GM12878 (cell line): Measurements from ENCODE around the gene AKAP7. TPM values are rescaled to one million over a fixed set of nuclear protein-coding genes. Genes with fewer than 3 reads are reported as not detected.

Experiments
- ATAC-seq: fragments of 200-7000 bp; cut with Tn5 transposase; 3 replicates; pipeline ENCODE4 v1.9.1; 2020; ENCODE audit warnings: mild to moderate bottlenecking, moderate library complexity
- BruUV-seq: library from RNA; stranded (reverse); fragments of 400-500 nt; replicated peaks from 2 replicates; lab custom pipeline; 2021; lab: Mats Ljungman, UMichigan
- CTCF ChIA-PET: fragments of 300-600 bp; sonication (Branson Sonifier 250); formaldehyde crosslinking; extraction: SDS; loops from one replicate; lab custom pipeline; 2021; ENCODE audit warnings: inconsistent platforms; lab: Yijun Ruan, JAX
- POLR2A ChIA-PET: fragments of 350-600 bp; formaldehyde crosslinking; extraction: SDS; loops from one replicate; lab custom pipeline; 2021; ENCODE audit warnings: inconsistent platforms; lab: Charles Lee
- RAD21 ChIA-PET: fragments of 300-600 bp; sonication (Branson Sonifier 250); formaldehyde crosslinking; loops from one replicate; lab custom pipeline; 2023; ENCODE audit warnings: antibody characterized with exemption; ENCODE audit not compliant: unreplicated experiment; lab: Charles Lee
- SMC1A ChIA-PET: fragments of 300-600 bp; sonication (Branson Sonifier 250); formaldehyde crosslinking; loops from one replicate; lab custom pipeline; 2023; ENCODE audit not compliant: unreplicated experiment, uncharacterized antibody; lab: Charles Lee
- DNase-seq: peaks from one replicate; pipeline ENCODE4 v3.0.0-alpha.2; 2011; ENCODE audit warnings: low read depth, low spot score
- FAIRE-seq: peaks from 3 replicates; lab custom pipeline; 2011; peaks lifted over from hg19 to GRCh38; lab: Jason Lieb, UNC
- H2AFZ ChIP-seq: 2 replicates; pipeline ENCODE4 v1.6.0; 2011; ENCODE audit warnings: low read depth, low read length, control low read depth; ENCODE audit not compliant: control insufficient read depth
- H3K27ac ChIP-seq: 2 replicates; pipeline ENCODE4 v1.5.1; 2011; ENCODE audit warnings: control low read depth; ENCODE audit not compliant: control insufficient read depth, insufficient read depth
- H3K27me3 ChIP-seq, 2 experiments: replicated peaks in 1 of 2; 2 replicates each; pipeline versions ENCODE4 v1.6.0 to v1.6.1; 2011; ENCODE audit warnings: low read length in 1 of 2; ENCODE audit not compliant: control insufficient read depth in 2 of 2, insufficient read depth in 2 of 2
- H3K36me3 ChIP-seq, 2 experiments: 2 replicates each; pipeline ENCODE4 v1.5.1; 2011; ENCODE audit warnings: low read length in 1 of 2; ENCODE audit not compliant: control insufficient read depth in 2 of 2, insufficient read depth in 2 of 2
- H3K4me1 ChIP-seq: 2 replicates; pipeline ENCODE4 v1.6.1; 2011; ENCODE audit warnings: mild to moderate bottlenecking, low read length, moderate library complexity, mixed read lengths; ENCODE audit not compliant: control insufficient read depth, insufficient read depth
- H3K4me2 ChIP-seq: 2 replicates; pipeline ENCODE4 v1.6.0; 2011; ENCODE audit warnings: control low read depth; ENCODE audit not compliant: control insufficient read depth, insufficient read depth
- H3K4me3 ChIP-seq: fragments of 200-600 bp; sonication (generic); 2 replicates; pipeline ENCODE4 v1.5.1; 2016
- H3K79me2 ChIP-seq: 2 replicates; pipeline ENCODE4 v1.6.0; 2011; ENCODE audit warnings: low read length; ENCODE audit not compliant: control insufficient read depth, insufficient read depth
- H3K9ac ChIP-seq: 2 replicates; pipeline ENCODE4 v1.8.0; 2011; ENCODE audit warnings: low read length, control low read depth, mixed read lengths; ENCODE audit not compliant: control insufficient read depth, insufficient read depth
- H3K9me3 ChIP-seq: replicated peaks from 3 replicates; pipeline ENCODE4 v1.5.1; 2011; ENCODE audit warnings: mild to moderate bottlenecking, low read length; ENCODE audit not compliant: control insufficient read depth, insufficient read depth
- H4K20me1 ChIP-seq: 2 replicates; pipeline ENCODE4 v1.6.0; 2011; ENCODE audit not compliant: control insufficient read depth, insufficient read depth
- ESRRA ChIP-seq: IDR thresholded peaks from 2 replicates; pipeline ENCODE4 v1.6.1; 2012; ENCODE audit warnings: mild to moderate bottlenecking, low read length, improper control_type of control experiment
- HDGF ChIP-seq: fragments of 450-650 bp; IDR thresholded peaks from 2 replicates; pipeline ENCODE4 v1.6.1; 2016; ENCODE audit warnings: antibody characterized with exemption
- HSF1 ChIP-seq: fragments of 150-350 bp; IDR thresholded peaks from 2 replicates; pipeline ENCODE4 v1.6.1; 2014; ENCODE audit warnings: mild to moderate bottlenecking, low read depth, low read length
- IRF4 ChIP-seq: IDR thresholded peaks from 2 replicates; pipeline ENCODE4 v1.6.1; 2011; ENCODE audit warnings: low read depth, low read length
- MEF2A ChIP-seq: IDR thresholded peaks from 2 replicates; pipeline ENCODE4 v1.6.1; 2011; ENCODE audit warnings: low read depth, mild to moderate bottlenecking, low read length, moderate library complexity; ENCODE audit not compliant: insufficient read depth
- MTA3 ChIP-seq: IDR thresholded peaks from 2 replicates; pipeline ENCODE4 v1.6.1; 2012; ENCODE audit warnings: low read length, inconsistent platforms, borderline replicate concordance
- NFYA ChIP-seq: IDR thresholded peaks from 2 replicates; pipeline ENCODE4 v1.6.1; 2011; ENCODE audit warnings: low read depth, mild to moderate bottlenecking, low read length, improper control_type of control experiment, borderline replicate concordance
- NR2F1 ChIP-seq: fragments of 450-650 bp; conservative IDR thresholded peaks from 2 replicates; pipeline ENCODE4 v1.6.1; 2017; ENCODE audit warnings: mild to moderate bottlenecking
- RAD21 ChIP-seq: IDR thresholded peaks from 2 replicates; pipeline ENCODE4 v1.6.1; 2011; ENCODE audit warnings: mild to moderate bottlenecking, low read depth, low read length, moderate library complexity; ENCODE audit not compliant: insufficient read depth
- SREBF2 ChIP-seq: IDR thresholded peaks from 2 replicates; pipeline ENCODE4 v1.6.1; 2012; ENCODE audit warnings: mild to moderate bottlenecking, low read length
- TAF1 ChIP-seq: IDR thresholded peaks from 2 replicates; pipeline ENCODE4 v1.6.1; 2011; ENCODE audit warnings: mild to moderate bottlenecking, low read depth, low read length, borderline replicate concordance
- TCF12 ChIP-seq: IDR thresholded peaks from 2 replicates; pipeline ENCODE4 v1.6.1; 2011; ENCODE audit warnings: low read depth, mild to moderate bottlenecking, low read length
- ZZZ3 ChIP-seq: IDR thresholded peaks from 2 replicates; pipeline ENCODE4 v1.6.1; 2011; ENCODE audit warnings: low read depth; ENCODE audit not compliant: control insufficient read depth, insufficient read length
- WGBS: methylation state at CpG from one replicate; pipeline ENCODE4 v1.1.6; 2016; ENCODE audit warnings: low lambda C conversion rate; ENCODE audit not compliant: insufficient replicate concordance, insufficient coverage; ENCODE audit errors: missing lambda C conversion rate; 5-methylcytosine and 5-hydroxymethylcytosine counted together
- in situ Hi-C: fragments of 300-500 bp; cut with MboI; formaldehyde crosslinking; loops from 9 replicates; pipeline ENCODE4 v1.14.3; 2018; ENCODE audit warnings: mixed read lengths
- intact Hi-C: fragments of 100-400 bp; cut with micrococcal nuclease; formaldehyde crosslinking; loops from one replicate; pipeline ENCODE4 v1.14.2; 2022; ENCODE audit not compliant: unreplicated experiment
- polyA plus RNA-seq, 11 experiments: library from polyadenylated mRNA; depleted of rRNA in 4 of 11; unstranded in 6 of 11; stranded (reverse) in 5 of 11; fragments of >200 nt; fragmentation: Nextera tagmentation in 4 of 11; fragmentation: Illumina TruSeq in 1 of 11; extraction: Ambion mirVana in 4 of 11; extraction: Trizol in 1 of 11; gene quantifications; 1 replicate in 1 of 11; 2 replicates in 10 of 11; pipeline versions ENCODE4 v1.2.1 to v1.2.3, GENCODE V29; 2011 to 2016; ENCODE audit warnings: inconsistent platforms in 2 of 11, missing spikeins in 2 of 11, low read depth in 1 of 11
- total RNA-seq, 4 experiments: library from RNA; depleted of rRNA in 3 of 4; stranded (reverse); fragments of >200 nt in 3 of 4; fragmentation: Illumina TruSeq in 1 of 4; extraction: Trizol in 1 of 4; gene quantifications; 2 replicates each; pipeline versions ENCODE4 v1.2.1 to v1.2.3, GENCODE V29; 2013 to 2021

Gene AKAP7
- total and polyA plus RNA-seq, 10 of the 15 experiments (the other 5 are each of a cell fraction or from before 2014, with no cell fraction given): 0.06 to 0.58 (median 0.28) TPM; not detected in 1

GRCh38 chr6:131112249-131112648 is 23.0 kb upstream of the AKAP7 start:
- FAIRE-seq (no peak), DNase-seq (no peak), ATAC-seq (no peak)
- in situ Hi-C loops (no loop called here), intact Hi-C loops (no loop called here)
- Histone ChIP-seq H3K27ac (no peak overlapping the region), H2AFZ (no peak overlapping the region), H3K27me3 (no peaks in the 10 kb centered on the region), H3K9me3 (no peaks in the 10 kb centered on the region), H4K20me1 (no peaks in the 10 kb centered on the region), H3K4me2 (no peak overlapping the region), H3K4me3 (no peak overlapping the region), H3K9ac (no peak overlapping the region), H3K79me2 (no peaks in the 10 kb centered on the region), H3K36me3 (no peaks in the 10 kb centered on the region), H3K4me1 (peaks cover 6% of the 10 kb centered on the region; the same call in 1 of the 2 replicates)
- no peak for TF ChIP-seq MTA3
- TF ChIP-seq HDGF: no peak
- no peak for TF ChIP-seq NR2F1
- TF ChIP-seq SREBF2: no peak
- ChIA-PET CTCF (interaction anchor here (1.4 to 11.7 kb wide), 2 partner anchors 224 to 240 kb away, joined by 3 to 365 read pairs; no protein-coding TSS in a partner anchor), SMC1A (interaction anchor here (1.0 to 14.6 kb wide), 3 partner anchors 28 to 224 kb away, joined by 3 to 301 read pairs (median 4); no protein-coding TSS in a partner anchor), RAD21 (interaction anchor here (1.6 kb wide), 1 partner anchor 227 kb away, joined by 6 read pairs; no protein-coding TSS in a partner anchor), POLR2A (no interaction called here)
- WGBS: 0% methylated on average over 1 of the region's 1 CpG
- no TSS peak for BruUV-seq

DNA sequence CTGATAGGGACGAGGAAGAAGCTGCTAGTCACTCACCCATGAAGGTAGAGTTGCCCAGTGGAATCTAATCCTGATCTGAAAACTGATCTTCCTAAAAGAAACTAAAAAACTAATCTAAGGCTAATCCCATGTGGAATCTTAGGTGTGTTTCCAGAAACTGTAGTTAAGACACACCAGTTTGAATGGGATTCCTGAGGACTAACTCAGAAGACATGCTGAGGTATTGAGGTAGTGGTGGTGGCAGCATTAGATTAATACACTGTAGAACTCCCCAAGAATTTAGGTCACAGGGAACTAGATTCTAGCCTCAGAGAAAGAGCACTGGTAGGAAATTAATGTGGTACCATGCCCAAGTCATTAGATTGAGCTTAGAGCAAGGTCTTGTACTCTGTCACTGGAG is 19.6 kb upstream of the AKAP7 start:
- DNase-seq (no peak), ATAC-seq (no peak; the same call in 2 of the 3 replicates), FAIRE-seq (no peak)
- H3K27me3 ChIP-seq: no peaks in the 10 kb centered on the region
- H3K4me3 ChIP-seq: no peak overlapping the region
- H4K20me1 ChIP-seq: no peaks in the 10 kb centered on the region
- no peak overlapping the region for H3K9ac ChIP-seq
- no peaks in the 10 kb centered on the region for H3K79me2 ChIP-seq
- CTCF ChIA-PET: interaction anchor here (0.8 to 11.7 kb wide), 11 partner anchors 11 to 821 kb away, joined by 3 to 365 read pairs (median 4); no protein-coding TSS in a partner anchor
- no peaks in the 10 kb centered on the region for H3K9me3 ChIP-seq
- SMC1A ChIA-PET: interaction anchor here (1.0 to 14.6 kb wide), 10 partner anchors 10 to 417 kb away, joined by 3 to 301 read pairs (median 8); no protein-coding TSS in a partner anchor
- 0% methylated on average over 1 of the region's 1 CpG for WGBS
- H3K36me3 ChIP-seq: no peaks in the 10 kb centered on the region
- BruUV-seq: no TSS peak
- H2AFZ ChIP-seq: no peak overlapping the region
- POLR2A ChIA-PET: interaction anchor here (1.1 kb wide), 1 partner anchor 230 kb away, joined by 3 read pairs; no protein-coding TSS in a partner anchor
- RAD21 ChIA-PET: interaction anchor here (0.5 to 7.1 kb wide), 9 partner anchors 30 to 418 kb away, joined by 3 to 104 read pairs (median 7); no protein-coding TSS in a partner anchor
- in situ Hi-C loops: loop anchor here (5.0 kb wide), 1 partner anchor 228 kb away; no protein-coding TSS in a partner anchor
- H3K4me1 ChIP-seq: no peaks in the 10 kb centered on the region
- no peak overlapping the region for H3K27ac ChIP-seq
- no peak overlapping the region for H3K4me2 ChIP-seq
- intact Hi-C loops: loop anchor here (1.0 to 5.0 kb wide), 2 partner anchors 168 to 230 kb away; no protein-coding TSS in a partner anchor
- TF ChIP-seq HSF1 (no peak), MEF2A (no peak), ESRRA (no peak), TCF12 (no peak), ZZZ3 (no peak), TAF1 (no peak), IRF4 (no peak), NFYA (no peak), RAD21 (no peak)
